HCT116 (cell line): ENCODE data around the gene CELA2A. TPM values are rescaled to one million over a fixed set of nuclear protein-coding genes. Genes with fewer than 3 reads are reported as not detected.

ENCODE experiments used
- ATAC-seq: fragments of 200-7000 bp; cut with Tn5 transposase; 2 replicates; pipeline ENCODE4 v1.9.1; 2020; ENCODE audit warnings: mild to moderate bottlenecking, moderate library complexity
- BruUV-seq: library from RNA; stranded (reverse); fragments of 400-500 nt; replicated peaks from 2 replicates; lab custom pipeline; 2021; lab: Mats Ljungman, UMichigan
- CTCF ChIA-PET: fragments of 300-600 bp; sonication (Branson Sonifier 250); formaldehyde crosslinking; loops from one replicate; lab custom pipeline; 2021; ENCODE audit warnings: antibody characterized with exemption; lab: Charles Lee
- POLR2A ChIA-PET: fragments of 300-600, 350-600 bp; sonication (Branson Sonifier 250); formaldehyde crosslinking; loops from one replicate; lab custom pipeline; 2021; ENCODE audit warnings: antibody characterized with exemption; lab: Charles Lee
- RAD21 ChIA-PET, 2 experiments: fragments of 300-600 bp; sonication (Branson Sonifier 250); formaldehyde crosslinking; loops; one replicate each; lab custom pipeline; 2023; ENCODE audit warnings: low total read pairs in 2 of 2; ENCODE audit not compliant: uncharacterized antibody in 2 of 2, unreplicated experiment in 2 of 2, low non-redundant PET in 1 of 2; lab: Charles Lee
- DNase-seq: peaks from one replicate; pipeline ENCODE4 v3.0.0-alpha.2; 2010; ENCODE audit warnings: low read depth, low spot score
- H2AFZ ChIP-seq: fragments of 200-600 bp; shearing (Covaris generic), sonication (generic); 2 replicates; pipeline ENCODE4 v1.6.1; 2017; ENCODE audit warnings: low read depth, mixed run types, mixed read lengths, antibody characterized with exemption, low read length; ENCODE audit not compliant: poor library complexity, severe bottlenecking
- H3K27ac ChIP-seq: 2 replicates; pipeline ENCODE4 v1.5.1; 2012; ENCODE audit warnings: low read depth, low read length
- H3K27me3 ChIP-seq: fragments of 200-600 bp; sonication (generic); 2 replicates; pipeline ENCODE4 v1.6.1; 2016; ENCODE audit warnings: mixed run types, low read length, mixed read lengths; ENCODE audit not compliant: insufficient read depth
- H3K36me3 ChIP-seq, 2 experiments: fragments of 200-500 bp in 1 of 2; fragments of 200-600 bp in 1 of 2; sonication (Bioruptor generic) in 1 of 2; sonication (generic) in 1 of 2; 2 replicates each; pipeline versions ENCODE4 v1.5.1 to v1.6.1; 2014 to 2016; ENCODE audit warnings: low read length in 2 of 2, inconsistent platforms in 1 of 2, mixed read lengths in 1 of 2, mixed run types in 1 of 2; ENCODE audit not compliant: insufficient read depth in 2 of 2, control insufficient read depth in 1 of 2
- H3K4me1 ChIP-seq, 2 experiments: fragments of 200-600 bp in 1 of 2; sonication (generic) in 1 of 2; 2 replicates each; pipeline versions ENCODE4 v1.5.1 to v1.6.1; 2012 to 2017; ENCODE audit warnings: low read length in 2 of 2, inconsistent platforms in 1 of 2, mild to moderate bottlenecking in 1 of 2, mixed read lengths in 1 of 2, mixed run types in 1 of 2, moderate library complexity in 1 of 2; ENCODE audit not compliant: insufficient read depth in 2 of 2, control insufficient read depth in 1 of 2
- H3K4me2 ChIP-seq: fragments of 200-600 bp; sonication (generic); 2 replicates; pipeline ENCODE4 v1.6.1; 2017; ENCODE audit warnings: mixed run types, low read length, mixed read lengths
- H3K4me3 ChIP-seq, 2 experiments: fragments of 200-600 bp in 1 of 2; sonication (generic) in 1 of 2; replicated peaks in 1 of 2; 2 replicates each; pipeline ENCODE4 v1.5.1; 2011 to 2016; ENCODE audit warnings: low read length in 2 of 2, control low read depth in 1 of 2, low read depth in 1 of 2, mild to moderate bottlenecking in 1 of 2, mixed read lengths in 1 of 2, mixed run types in 1 of 2
- H3K79me2 ChIP-seq: fragments of 200-600 bp; sonication (generic); 2 replicates; pipeline ENCODE4 v1.6.1; 2017; ENCODE audit warnings: mild to moderate bottlenecking, mixed run types, low read length, moderate library complexity, mixed read lengths; ENCODE audit not compliant: insufficient read depth
- H3K9ac ChIP-seq: fragments of 200-600 bp; sonication (generic); 2 replicates; pipeline ENCODE4 v1.6.1; 2016; ENCODE audit warnings: low read length, mixed read lengths
- H3K9me2 ChIP-seq: fragments of 200-600 bp; sonication (generic), shearing (Covaris generic); 2 replicates; pipeline ENCODE4 v1.6.1; 2017; ENCODE audit warnings: mixed run types, mild to moderate bottlenecking, moderate library complexity; ENCODE audit not compliant: insufficient read depth
- H3K9me3 ChIP-seq, 2 experiments: fragments of 200-500 bp in 1 of 2; fragments of 200-600 bp in 1 of 2; sonication (Bioruptor generic) in 1 of 2; sonication (generic) in 1 of 2; 2 replicates each; pipeline ENCODE4 v1.6.1; 2014 to 2017; ENCODE audit warnings: low read length in 2 of 2, mixed read lengths in 2 of 2, inconsistent platforms in 1 of 2, low read depth in 1 of 2, mild to moderate bottlenecking in 1 of 2, mixed run types in 1 of 2, moderate library complexity in 1 of 2; ENCODE audit not compliant: control insufficient read depth in 1 of 2, insufficient read depth in 1 of 2
- H4K20me1 ChIP-seq: fragments of 200-600 bp; sonication (generic), shearing (Covaris generic); 2 replicates; pipeline ENCODE4 v1.6.1; 2017; ENCODE audit warnings: mixed run types, mild to moderate bottlenecking, moderate library complexity; ENCODE audit not compliant: insufficient read depth
- ATF3 ChIP-seq: IDR thresholded peaks from 2 replicates; pipeline ENCODE4 v1.6.1; 2012
- CBX3 ChIP-seq: IDR thresholded peaks from 2 replicates; pipeline ENCODE4 v1.6.1; 2012; ENCODE audit warnings: low read depth
- EGR1 ChIP-seq: IDR thresholded peaks from 2 replicates; pipeline ENCODE4 v1.6.1; 2012; ENCODE audit warnings: low read depth
- ELF1 ChIP-seq: IDR thresholded peaks from 2 replicates; pipeline ENCODE4 v1.6.1; 2012; ENCODE audit warnings: low read depth, borderline replicate concordance
- EZH2phosphoT487 ChIP-seq: fragments of 200-600 bp; IDR thresholded peaks from 2 replicates; pipeline ENCODE4 v1.6.1; 2018; ENCODE audit warnings: antibody characterized with exemption, borderline replicate concordance
- FOSL1 ChIP-seq: IDR thresholded peaks from 2 replicates; pipeline ENCODE4 v1.6.1; 2012; ENCODE audit warnings: low read depth
- JUND ChIP-seq: IDR thresholded peaks from 2 replicates; pipeline ENCODE4 v1.6.1; 2012
- POLR2AphosphoS5 ChIP-seq: IDR thresholded peaks from 2 replicates; pipeline ENCODE4 v1.6.1; 2011; ENCODE audit warnings: mild to moderate bottlenecking, low read depth, low read length, moderate library complexity
- RAD21 ChIP-seq: IDR thresholded peaks from 2 replicates; pipeline ENCODE4 v1.6.1; 2012; ENCODE audit warnings: low read depth, mild to moderate bottlenecking
- REST ChIP-seq: IDR thresholded peaks from 2 replicates; pipeline ENCODE4 v1.6.1; 2012; ENCODE audit warnings: low read depth
- SIN3A ChIP-seq: IDR thresholded peaks from 2 replicates; pipeline ENCODE4 v1.6.1; 2012; ENCODE audit warnings: low read depth
- SP1 ChIP-seq: IDR thresholded peaks from 2 replicates; pipeline ENCODE4 v1.6.1; 2012; ENCODE audit warnings: low read depth
- TCF7L2 ChIP-seq: IDR thresholded peaks from 2 replicates; pipeline ENCODE4 v1.7.0; 2011; ENCODE audit warnings: borderline replicate concordance, inconsistent platforms; ENCODE audit not compliant: insufficient read depth, insufficient read length; ENCODE audit errors: extremely low read depth
- YY1 ChIP-seq: IDR thresholded peaks from 2 replicates; pipeline ENCODE4 v1.6.1; 2011; ENCODE audit warnings: low read length, low read depth, moderate library complexity, mild to moderate bottlenecking; ENCODE audit not compliant: insufficient replicate concordance; ENCODE audit errors: extremely low read depth
- ZFX ChIP-seq: fragments of 450-650 bp; IDR thresholded peaks from 2 replicates; pipeline ENCODE4 v1.6.1; 2017
- ZNF274 ChIP-seq: fragments of 200-500 bp; sonication (Bioruptor generic); IDR thresholded peaks from 2 replicates; pipeline ENCODE4 v1.6.1; 2014; ENCODE audit warnings: mild to moderate bottlenecking, low read depth, low read length, inconsistent platforms
- intact Hi-C: fragments of 100-400 bp; cut with micrococcal nuclease; formaldehyde crosslinking; loops from 2 replicates; pipeline ENCODE4 v1.10.0; 2022
- total RNA-seq: library from RNA; stranded (reverse); gene quantifications from one replicate; pipeline ENCODE4 v1.2.1, GENCODE V29; 2021; ENCODE audit not compliant: unreplicated experiment
- TF ChIP-seq, protein P1 (sequence below): IDR thresholded peaks from 2 replicates; pipeline ENCODE4 v1.6.1; 2011; ENCODE audit warnings: mild to moderate bottlenecking, low read length, moderate library complexity; ENCODE audit not compliant: insufficient replicate concordance; ENCODE audit errors: extremely low read depth

The CELA2A gene
- total RNA-seq, 1 experiment from 2014 or later, result 1.6 TPM

GRCh38 chr1:15442759-15443158, 13.8 kb upstream of the CELA2A start:
- no peak overlapping the region for H3K27ac ChIP-seq
- H3K9me3 ChIP-seq, result no peaks in the 10 kb centered on the region
- DNase-seq (no peak), ATAC-seq (no peak)
- CTCF ChIA-PET, result interaction anchor here (1.7 kb wide), 1 partner anchor 120 kb away, joined by 3 read pairs; no protein-coding TSS in a partner anchor
- no peak overlapping the region for H2AFZ ChIP-seq
- no peaks in the 10 kb centered on the region for H4K20me1 ChIP-seq
- BruUV-seq, result no TSS peak
- no peaks in the 10 kb centered on the region for H3K79me2 ChIP-seq
- no peaks in the 10 kb centered on the region for H3K4me1 ChIP-seq
- no peaks in the 10 kb centered on the region for H3K36me3 ChIP-seq
- intact Hi-C loops, result no loop called here
- no peaks in the 10 kb centered on the region for H3K9me2 ChIP-seq
- no peaks in the 10 kb centered on the region for H3K27me3 ChIP-seq
- H3K4me3 ChIP-seq, result no peak overlapping the region
- RAD21 ChIA-PET, result no interaction called here
- no peak for TF ChIP-seq POLR2AphosphoS5
- TF ChIP-seq EGR1, result no peak
- no peak for TF ChIP-seq EZH2phosphoT487
- no peak for TF ChIP-seq CBX3
- no peak for TF ChIP-seq YY1
- TF ChIP-seq SP1, result no peak
- TF ChIP-seq, protein P1, sequence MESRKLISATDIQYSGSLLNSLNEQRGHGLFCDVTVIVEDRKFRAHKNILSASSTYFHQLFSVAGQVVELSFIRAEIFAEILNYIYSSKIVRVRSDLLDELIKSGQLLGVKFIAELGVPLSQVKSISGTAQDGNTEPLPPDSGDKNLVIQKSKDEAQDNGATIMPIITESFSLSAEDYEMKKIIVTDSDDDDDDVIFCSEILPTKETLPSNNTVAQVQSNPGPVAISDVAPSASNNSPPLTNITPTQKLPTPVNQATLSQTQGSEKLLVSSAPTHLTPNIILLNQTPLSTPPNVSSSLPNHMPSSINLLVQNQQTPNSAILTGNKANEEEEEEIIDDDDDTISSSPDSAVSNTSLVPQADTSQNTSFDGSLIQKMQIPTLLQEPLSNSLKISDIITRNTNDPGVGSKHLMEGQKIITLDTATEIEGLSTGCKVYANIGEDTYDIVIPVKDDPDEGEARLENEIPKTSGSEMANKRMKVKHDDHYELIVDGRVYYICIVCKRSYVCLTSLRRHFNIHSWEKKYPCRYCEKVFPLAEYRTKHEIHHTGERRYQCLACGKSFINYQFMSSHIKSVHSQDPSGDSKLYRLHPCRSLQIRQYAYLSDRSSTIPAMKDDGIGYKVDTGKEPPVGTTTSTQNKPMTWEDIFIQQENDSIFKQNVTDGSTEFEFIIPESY, result no peak
- no peak for TF ChIP-seq RAD21
- TF ChIP-seq SIN3A, result no peak
- no peak for TF ChIP-seq REST
- no peak for TF ChIP-seq TCF7L2
- no peak for TF ChIP-seq ELF1
- no peak for TF ChIP-seq FOSL1
- no peak for TF ChIP-seq ZFX
- TF ChIP-seq ATF3, result no peak
- no peak for TF ChIP-seq ZNF274
- no peak for TF ChIP-seq JUND
- no peak overlapping the region for H3K9ac ChIP-seq
- no peak overlapping the region for H3K4me2 ChIP-seq
- POLR2A ChIA-PET, result interaction anchor here (0.5 kb wide), 1 partner anchor 202 kb away, joined by 3 read pairs; no protein-coding TSS in a partner anchor
